Measurements from ENCODE around the gene TAF1C.

Gene TAF1C

DNA sequence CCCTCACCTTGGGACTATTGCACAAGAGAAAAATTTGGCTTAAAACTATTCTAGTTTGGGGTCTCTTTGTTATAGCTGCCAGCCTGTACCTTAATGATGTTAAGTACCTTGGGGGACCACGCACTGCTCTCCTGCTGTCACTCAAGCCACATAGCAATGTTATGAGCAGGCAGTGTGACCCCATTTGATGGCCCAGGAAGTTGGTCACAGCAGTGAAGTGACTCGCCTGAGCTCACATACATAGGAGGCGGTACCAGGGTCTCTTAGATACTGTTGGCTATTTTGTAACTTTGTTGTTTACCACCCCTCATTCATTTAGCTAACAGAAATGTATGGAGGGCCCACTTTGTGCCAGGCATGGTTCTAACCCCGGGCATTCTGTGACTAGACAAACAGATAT lies 36.6 kb upstream of the TAF1C start:
- no CpG with 5 or more reads among the region's 4 CpGs for WGBS (ENCODE audit: extremely low coverage, insufficient coverage, insufficient read length)
- no peak overlapping the region for H3K14ac ChIP-seq (ENCODE audit: low read length)
- H4K8ac ChIP-seq (ENCODE audit: low read depth, low read length), result no peak overlapping the region

GRCh38 chr16:84220851-84221250 lies 34.0 kb upstream of the TAF1C start:
- WGBS (ENCODE audit: extremely low coverage, insufficient coverage, insufficient read length), result no CpG with 5 or more reads among the region's 1 CpG
- Histone ChIP-seq H3K9me3 (ENCODE audit: insufficient read depth, low read depth, low read length) (no peaks in the 10 kb centered on the region), H3K9ac (ENCODE audit: low read length) (no peak overlapping the region), H3K79me2 (ENCODE audit: control insufficient read depth, insufficient read depth, low read length, poor library complexity) (no peaks in the 10 kb centered on the region), H3K27ac (ENCODE audit: low read depth, low read length) (no peak overlapping the region), H4K12ac (ENCODE audit: low read depth, low read length) (no peak overlapping the region), H2BK12ac (ENCODE audit: low read length) (no peak overlapping the region), H3K4ac (ENCODE audit: low read depth, low read length) (no peak overlapping the region), H3K4me2 (ENCODE audit: low read length) (no peak overlapping the region), H3K4me3 (ENCODE audit: low read depth, low read length) (no peak overlapping the region), H3K27me3 (ENCODE audit: insufficient read depth, low read length) (no peaks in the 10 kb centered on the region), H3K14ac (ENCODE audit: low read length) (no peak overlapping the region), H3K4me1 (ENCODE audit: control insufficient read depth in 1 of 2, insufficient read depth in 2 of 2, low read length in 2 of 2) (peaks cover 0 to 7% of the 10 kb centered on the region in 2 experiments), H3K23ac (ENCODE audit: low read length) (no peak overlapping the region), H2AK5ac (ENCODE audit: low read length) (no peak overlapping the region), H3K79me1 (ENCODE audit: low read length) (no peaks in the 10 kb centered on the region), H2BK120ac (ENCODE audit: insufficient read depth, low read length, poor library complexity) (no peak overlapping the region), H4K91ac (ENCODE audit: low read depth, low read length) (no peak overlapping the region), H2AFZ (ENCODE audit: insufficient read depth, low read length, poor library complexity) (no peak overlapping the region), H3K18ac (ENCODE audit: low read length) (no peak overlapping the region), H4K8ac (ENCODE audit: low read depth, low read length) (no peak overlapping the region), H3K36me3 (ENCODE audit: control insufficient read depth in 1 of 2, insufficient read depth in 2 of 2, low read length in 2 of 2) (no peaks in the 10 kb centered on the region), H2BK5ac (ENCODE audit: low read depth, low read length, poor library complexity) (no peak overlapping the region)
- DNase-seq, result no peak

More for the DNA sequence above, 36.6 kb upstream of the TAF1C start:
- Histone ChIP-seq H2BK120ac (ENCODE audit: insufficient read depth, low read length, poor library complexity) (no peak overlapping the region), H3K4ac (ENCODE audit: low read depth, low read length) (no peak overlapping the region), H3K27me3 (ENCODE audit: insufficient read depth, low read length) (no peaks in the 10 kb centered on the region), H3K18ac (ENCODE audit: low read length) (no peak overlapping the region), H3K79me1 (ENCODE audit: low read length) (no peaks in the 10 kb centered on the region), H3K9ac (ENCODE audit: low read length) (no peak overlapping the region), H4K91ac (ENCODE audit: low read depth, low read length) (no peak overlapping the region), H3K4me2 (ENCODE audit: low read length) (no peak overlapping the region), H2AFZ (ENCODE audit: insufficient read depth, low read length, poor library complexity) (no peak overlapping the region), H2BK12ac (ENCODE audit: low read length) (no peak overlapping the region), H3K36me3 (ENCODE audit: control insufficient read depth in 1 of 2, insufficient read depth in 2 of 2, low read length in 2 of 2) (no peaks in the 10 kb centered on the region), H3K23ac (ENCODE audit: low read length) (no peak overlapping the region), H3K79me2 (ENCODE audit: control insufficient read depth, insufficient read depth, low read length, poor library complexity) (no peaks in the 10 kb centered on the region), H4K12ac (ENCODE audit: low read depth, low read length) (no peak overlapping the region), H2AK5ac (ENCODE audit: low read length) (no peak overlapping the region), H3K27ac (ENCODE audit: low read depth, low read length) (no peak overlapping the region), H3K4me1 (ENCODE audit: control insufficient read depth in 1 of 2, insufficient read depth in 2 of 2, low read length in 2 of 2) (peaks cover 7 to 11% of the 10 kb centered on the region in 2 experiments), H3K9me3 (ENCODE audit: insufficient read depth, low read depth, low read length) (no peaks in the 10 kb centered on the region), H2BK5ac (ENCODE audit: low read depth, low read length, poor library complexity) (no peak overlapping the region), H3K4me3 (ENCODE audit: low read depth, low read length) (no peak overlapping the region)
- no peak for DNase-seq

DNA sequence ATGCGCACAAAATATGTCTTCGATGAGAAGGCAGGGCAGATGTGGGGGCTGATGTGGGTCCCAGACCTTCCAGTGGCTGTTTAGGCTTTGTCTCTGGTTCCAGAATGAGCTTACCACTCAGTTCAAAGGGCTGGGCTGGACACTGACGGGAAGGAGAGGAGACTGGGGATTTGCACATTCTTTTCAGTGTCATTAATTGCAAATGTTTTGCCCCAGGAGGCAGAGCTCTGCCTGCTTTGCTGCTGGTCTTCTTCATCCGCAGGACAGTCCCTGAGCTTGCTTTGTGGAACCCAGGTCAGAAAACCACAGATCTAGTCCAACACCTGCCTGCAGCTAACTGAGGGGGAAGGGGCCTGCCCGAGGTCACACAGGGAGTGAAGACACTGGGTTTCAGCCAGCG lies 32.1 kb upstream of the TAF1C start:
- H2BK12ac ChIP-seq (ENCODE audit: low read length), result no peak overlapping the region
- H3K9ac ChIP-seq (ENCODE audit: low read length), result no peak overlapping the region
- no peak overlapping the region for H3K23ac ChIP-seq (ENCODE audit: low read length)
- no peak overlapping the region for H4K12ac ChIP-seq (ENCODE audit: low read depth, low read length)
- no peak overlapping the region for H3K4me2 ChIP-seq (ENCODE audit: low read length)
- H4K8ac ChIP-seq (ENCODE audit: low read depth, low read length), result no peak overlapping the region
- no peaks in the 10 kb centered on the region for H3K79me1 ChIP-seq (ENCODE audit: low read length)
- no peaks in the 10 kb centered on the region for H3K79me2 ChIP-seq (ENCODE audit: control insufficient read depth, insufficient read depth, low read length, poor library complexity)
- H2AK5ac ChIP-seq (ENCODE audit: low read length), result no peak overlapping the region
- H3K4me1 ChIP-seq (ENCODE audit: control insufficient read depth in 1 of 2, insufficient read depth in 2 of 2, low read length in 2 of 2), result peaks cover 0 to 7% of the 10 kb centered on the region in 2 experiments
- H3K14ac ChIP-seq (ENCODE audit: low read length), result no peak overlapping the region
- H2AFZ ChIP-seq (ENCODE audit: insufficient read depth, low read length, poor library complexity), result no peak overlapping the region
- H4K91ac ChIP-seq (ENCODE audit: low read depth, low read length), result no peak overlapping the region
- no peak overlapping the region for H3K4me3 ChIP-seq (ENCODE audit: low read depth, low read length)
- no CpG with 5 or more reads among the region's 6 CpGs for WGBS (ENCODE audit: extremely low coverage, insufficient coverage, insufficient read length)
- no peak for DNase-seq
- H2BK5ac ChIP-seq (ENCODE audit: low read depth, low read length, poor library complexity), result no peak overlapping the region
- H3K36me3 ChIP-seq (ENCODE audit: control insufficient read depth in 1 of 2, insufficient read depth in 2 of 2, low read length in 2 of 2), result no peaks in the 10 kb centered on the region
- no peaks in the 10 kb centered on the region for H3K27me3 ChIP-seq (ENCODE audit: insufficient read depth, low read length)
- H3K18ac ChIP-seq (ENCODE audit: low read length), result no peak overlapping the region
- no peaks in the 10 kb centered on the region for H3K9me3 ChIP-seq (ENCODE audit: insufficient read depth, low read depth, low read length)
- H3K4ac ChIP-seq (ENCODE audit: low read depth, low read length), result no peak overlapping the region
- no peak overlapping the region for H2BK120ac ChIP-seq (ENCODE audit: insufficient read depth, low read length, poor library complexity)
- no peak overlapping the region for H3K27ac ChIP-seq (ENCODE audit: low read depth, low read length)

DNA sequence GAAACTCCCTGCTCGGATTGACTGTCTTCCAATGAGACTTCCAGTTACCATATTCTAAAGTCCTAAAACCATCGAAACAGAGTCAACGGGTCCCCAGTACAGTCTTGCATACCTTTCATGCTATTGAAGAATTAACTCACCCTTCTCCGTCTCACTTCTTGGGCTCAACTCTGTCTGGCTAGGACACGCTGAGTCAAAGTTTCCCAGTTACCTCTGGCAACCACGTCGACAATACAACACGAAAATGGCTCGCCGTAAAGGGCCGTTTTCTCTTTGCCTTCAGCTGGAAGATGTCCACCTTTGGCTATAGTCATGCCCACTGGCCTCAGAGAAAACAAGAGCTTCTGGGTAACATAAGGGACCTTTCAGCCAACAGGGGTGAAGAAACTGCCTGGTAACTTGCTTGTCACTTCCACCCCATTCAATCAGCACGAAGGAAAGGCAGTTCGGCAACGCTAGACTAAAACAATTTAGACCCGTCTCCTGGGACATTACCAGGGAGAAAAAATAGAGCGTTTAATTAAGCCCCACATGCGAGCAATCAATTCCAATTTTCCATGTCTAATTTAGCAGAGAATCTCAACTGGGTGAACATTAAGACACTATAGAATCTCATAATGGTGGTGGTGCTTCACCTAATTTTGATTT lies 31.4 kb upstream of the TAF1C start:
- Histone ChIP-seq H3K14ac (ENCODE audit: low read length) (no peak overlapping the region), H4K8ac (ENCODE audit: low read depth, low read length) (no peak overlapping the region), H3K27ac (ENCODE audit: low read depth, low read length) (no peak overlapping the region), H2BK12ac (ENCODE audit: low read length) (no peak overlapping the region), H3K23ac (ENCODE audit: low read length) (no peak overlapping the region), H3K4me2 (ENCODE audit: low read length) (no peak overlapping the region), H3K79me2 (ENCODE audit: control insufficient read depth, insufficient read depth, low read length, poor library complexity) (no peaks in the 10 kb centered on the region), H3K79me1 (ENCODE audit: low read length) (no peaks in the 10 kb centered on the region), H3K4ac (ENCODE audit: low read depth, low read length) (no peak overlapping the region), H4K12ac (ENCODE audit: low read depth, low read length) (no peak overlapping the region), H3K4me3 (ENCODE audit: low read depth, low read length) (no peak overlapping the region), H3K18ac (ENCODE audit: low read length) (no peak overlapping the region), H2AFZ (ENCODE audit: insufficient read depth, low read length, poor library complexity) (no peak overlapping the region), H3K9ac (ENCODE audit: low read length) (no peak overlapping the region), H2BK120ac (ENCODE audit: insufficient read depth, low read length, poor library complexity) (no peak overlapping the region), H3K36me3 (ENCODE audit: control insufficient read depth in 1 of 2, insufficient read depth in 2 of 2, low read length in 2 of 2) (no peaks in the 10 kb centered on the region), H2AK5ac (ENCODE audit: low read length) (no peak overlapping the region), H2BK5ac (ENCODE audit: low read depth, low read length, poor library complexity) (no peak overlapping the region), H3K27me3 (ENCODE audit: insufficient read depth, low read length) (no peaks in the 10 kb centered on the region), H3K9me3 (ENCODE audit: insufficient read depth, low read depth, low read length) (no peaks in the 10 kb centered on the region), H3K4me1 (ENCODE audit: control insufficient read depth in 1 of 2, insufficient read depth in 2 of 2, low read length in 2 of 2) (peaks cover 0 to 7% of the 10 kb centered on the region in 2 experiments), H4K91ac (ENCODE audit: low read depth, low read length) (no peak overlapping the region)
- DNase-seq, result no peak
- WGBS (ENCODE audit: extremely low coverage, insufficient coverage, insufficient read length), result no CpG with 5 or more reads among the region's 17 CpGs

Data from trophoblast cell (in vitro differentiated cells and primary cell).